ENCODE results near the gene RIPPLY3.

DNA sequence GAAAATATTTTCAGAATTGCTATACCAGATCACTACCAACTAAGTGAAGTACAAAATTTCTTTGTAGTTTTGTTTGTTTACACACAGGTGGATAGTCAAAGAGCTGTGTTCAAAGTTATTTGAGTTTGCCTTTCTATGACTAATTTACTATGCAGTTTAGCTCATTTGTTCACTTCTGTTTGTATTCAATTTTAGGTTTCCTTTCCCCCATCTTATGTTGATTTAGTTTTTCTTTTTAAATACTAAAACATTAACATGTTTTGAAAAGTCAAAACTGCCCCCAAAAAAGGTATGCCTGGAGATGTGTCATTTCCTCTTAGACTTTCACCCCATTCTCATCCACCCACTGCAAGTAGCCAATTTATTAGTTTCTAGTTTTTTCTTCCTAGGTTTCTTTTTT lies 18.7 kb upstream of the RIPPLY3 start:
- TF ChIP-seq, protein P1, sequence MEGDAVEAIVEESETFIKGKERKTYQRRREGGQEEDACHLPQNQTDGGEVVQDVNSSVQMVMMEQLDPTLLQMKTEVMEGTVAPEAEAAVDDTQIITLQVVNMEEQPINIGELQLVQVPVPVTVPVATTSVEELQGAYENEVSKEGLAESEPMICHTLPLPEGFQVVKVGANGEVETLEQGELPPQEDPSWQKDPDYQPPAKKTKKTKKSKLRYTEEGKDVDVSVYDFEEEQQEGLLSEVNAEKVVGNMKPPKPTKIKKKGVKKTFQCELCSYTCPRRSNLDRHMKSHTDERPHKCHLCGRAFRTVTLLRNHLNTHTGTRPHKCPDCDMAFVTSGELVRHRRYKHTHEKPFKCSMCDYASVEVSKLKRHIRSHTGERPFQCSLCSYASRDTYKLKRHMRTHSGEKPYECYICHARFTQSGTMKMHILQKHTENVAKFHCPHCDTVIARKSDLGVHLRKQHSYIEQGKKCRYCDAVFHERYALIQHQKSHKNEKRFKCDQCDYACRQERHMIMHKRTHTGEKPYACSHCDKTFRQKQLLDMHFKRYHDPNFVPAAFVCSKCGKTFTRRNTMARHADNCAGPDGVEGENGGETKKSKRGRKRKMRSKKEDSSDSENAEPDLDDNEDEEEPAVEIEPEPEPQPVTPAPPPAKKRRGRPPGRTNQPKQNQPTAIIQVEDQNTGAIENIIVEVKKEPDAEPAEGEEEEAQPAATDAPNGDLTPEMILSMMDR (IDR thresholded peaks at IDR 0.05), result no peak
- TF ChIP-seq POLR2A (IDR thresholded peaks at IDR 0.05), result no peak
